Measurements from ENCODE around the gene MAPRE2. TPM values are rescaled to one million over a fixed set of nuclear protein-coding genes. Genes with fewer than 3 reads are reported as not detected.
A peak's percentile ranks its signal among the peaks of the same experiment; 100 is the strongest.
"Not testable (repeated sequence)": the region's sequence is repeated elsewhere in the genome, so short reads cannot be mapped to it uniquely, and the experiment has no call there.

The MAPRE2 gene
- total RNA-seq, 1 donor from 2014 or later, result 35.4 TPM

DNA sequence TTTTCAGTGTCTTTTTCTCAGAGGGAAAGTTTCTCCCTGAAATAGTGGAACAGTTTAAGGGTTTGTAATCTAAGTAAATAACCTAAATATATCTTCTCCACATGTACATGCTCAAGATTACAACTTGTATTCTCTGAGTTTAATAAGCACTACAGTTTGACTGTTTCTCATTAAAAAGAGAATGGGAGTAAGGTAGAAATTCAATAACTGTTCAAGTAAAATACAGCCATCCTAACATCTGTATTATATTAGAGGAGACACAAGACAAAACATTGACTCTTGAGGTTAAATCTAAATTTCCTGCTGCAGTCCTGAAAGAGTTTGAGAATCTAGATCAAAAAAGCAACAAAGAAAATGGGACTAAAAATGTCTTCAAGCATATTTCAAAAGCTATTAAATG, 126.6 kb downstream of the MAPRE2 start:
- H3K4me1 ChIP-seq, result peaks cover 4% of the 10 kb centered on the region
- intact Hi-C loops (cut with DNase I), result no loop called here
- H3K27me3 ChIP-seq, result no peaks in the 10 kb centered on the region
- no peaks in the 10 kb centered on the region for H3K36me3 ChIP-seq
- ATAC-seq (no peak), DNase-seq (no peak)
- H3K9me3 ChIP-seq, result no peaks in the 10 kb centered on the region
- H3K4me3 ChIP-seq, result no peak overlapping the region
- H3K27ac ChIP-seq, result no peak overlapping the region
- TF ChIP-seq, protein P1, sequence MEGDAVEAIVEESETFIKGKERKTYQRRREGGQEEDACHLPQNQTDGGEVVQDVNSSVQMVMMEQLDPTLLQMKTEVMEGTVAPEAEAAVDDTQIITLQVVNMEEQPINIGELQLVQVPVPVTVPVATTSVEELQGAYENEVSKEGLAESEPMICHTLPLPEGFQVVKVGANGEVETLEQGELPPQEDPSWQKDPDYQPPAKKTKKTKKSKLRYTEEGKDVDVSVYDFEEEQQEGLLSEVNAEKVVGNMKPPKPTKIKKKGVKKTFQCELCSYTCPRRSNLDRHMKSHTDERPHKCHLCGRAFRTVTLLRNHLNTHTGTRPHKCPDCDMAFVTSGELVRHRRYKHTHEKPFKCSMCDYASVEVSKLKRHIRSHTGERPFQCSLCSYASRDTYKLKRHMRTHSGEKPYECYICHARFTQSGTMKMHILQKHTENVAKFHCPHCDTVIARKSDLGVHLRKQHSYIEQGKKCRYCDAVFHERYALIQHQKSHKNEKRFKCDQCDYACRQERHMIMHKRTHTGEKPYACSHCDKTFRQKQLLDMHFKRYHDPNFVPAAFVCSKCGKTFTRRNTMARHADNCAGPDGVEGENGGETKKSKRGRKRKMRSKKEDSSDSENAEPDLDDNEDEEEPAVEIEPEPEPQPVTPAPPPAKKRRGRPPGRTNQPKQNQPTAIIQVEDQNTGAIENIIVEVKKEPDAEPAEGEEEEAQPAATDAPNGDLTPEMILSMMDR (IDR thresholded peaks at IDR 0.05), result no peak

- DNase-seq; H3K4me1 ChIP-seq; H3K27ac ChIP-seq; H3K27me3 ChIP-seq; H3K4me3 ChIP-seq; ATAC-seq; H3K36me3 ChIP-seq; intact Hi-C loops (cut with DNase I); H3K9me3 ChIP-seq: not testable (repeated sequence)
These were observed 129.1 kb downstream of the MAPRE2 start for GRCh38 chr18:35170323-35170722.

DNA sequence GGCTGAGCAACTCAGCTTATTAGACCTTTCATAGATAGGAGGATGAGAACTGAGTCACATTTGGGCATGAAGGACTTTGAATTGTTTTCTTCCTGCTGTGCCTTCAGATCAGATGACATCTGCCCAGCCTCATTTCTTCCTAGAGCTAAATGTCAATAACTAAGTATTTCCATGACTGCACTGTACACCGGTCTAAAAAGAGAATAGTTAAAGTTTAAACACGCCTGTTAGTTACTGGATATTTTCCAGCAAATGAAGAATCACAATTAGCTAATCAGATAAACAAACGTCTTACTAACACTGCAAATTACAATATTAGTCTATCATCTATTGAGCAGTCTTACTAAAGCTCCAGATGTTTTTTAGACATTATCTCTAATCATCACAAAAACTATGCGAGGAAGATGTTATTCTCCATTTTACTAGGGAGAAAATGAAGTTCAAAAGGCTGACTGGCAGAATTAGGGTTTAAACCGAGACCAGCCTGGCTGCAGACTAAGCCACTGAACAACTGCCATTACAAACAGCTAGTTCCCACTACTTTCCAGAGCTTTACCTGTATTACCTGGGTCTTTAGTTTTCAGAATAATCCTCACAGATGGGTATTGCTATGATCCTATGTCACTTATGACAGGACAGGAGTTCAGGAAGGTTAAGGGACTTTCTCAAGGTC, 130.2 kb downstream of the MAPRE2 start:
- Histone ChIP-seq H3K4me3 (no peak overlapping the region), H3K9me3 (no peaks in the 10 kb centered on the region), H3K27ac (no peak overlapping the region), H3K27me3 (no peaks in the 10 kb centered on the region), H3K4me1 (peaks cover 4% of the 10 kb centered on the region), H3K36me3 (no peaks in the 10 kb centered on the region)
- intact Hi-C loops (cut with DNase I), result no loop called here
- ATAC-seq (no peak), DNase-seq (no peak)
- TF ChIP-seq, protein P1 (IDR thresholded peaks at IDR 0.05), result no peak

GRCh38 chr18:35172009-35172408, 130.8 kb downstream of the MAPRE2 start:
- Histone ChIP-seq H3K9me3 (no peaks in the 10 kb centered on the region), H3K36me3 (no peaks in the 10 kb centered on the region), H3K27ac (no peak overlapping the region), H3K27me3 (no peaks in the 10 kb centered on the region), H3K4me3 (no peak overlapping the region), H3K4me1 (peaks cover 4% of the 10 kb centered on the region)
- peak; percentile 65 for ATAC-seq
- no peak for DNase-seq
- TF ChIP-seq, protein P1 (IDR thresholded peaks at IDR 0.05), result no peak
- intact Hi-C loops (cut with DNase I), result no loop called here

DNA sequence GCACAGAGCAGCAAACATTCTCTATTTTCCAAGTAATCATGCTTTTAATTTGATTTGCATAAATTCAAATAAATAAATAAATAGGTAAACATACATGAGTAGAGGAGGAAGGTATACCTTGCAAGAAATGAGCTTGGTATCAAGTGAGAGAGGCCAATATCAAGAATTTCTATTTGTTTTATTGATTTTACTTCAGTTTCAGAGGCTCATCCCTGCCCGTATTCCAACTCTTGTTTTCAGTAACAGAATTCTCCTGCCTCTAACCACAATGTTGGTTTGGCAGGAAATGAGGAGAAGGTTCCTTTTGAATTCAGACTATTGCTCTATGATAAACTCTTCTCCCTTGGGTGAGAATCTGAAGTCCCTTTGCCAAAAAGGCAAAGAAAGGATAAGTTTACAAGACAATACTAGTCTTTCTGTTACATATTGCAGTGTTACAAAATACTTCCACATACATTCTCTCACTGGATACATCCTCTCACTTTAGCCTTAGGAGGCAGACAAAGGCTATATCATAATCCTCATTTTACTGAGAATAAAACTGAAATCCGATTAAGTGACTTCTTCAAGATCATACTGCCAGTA, 131.3 kb downstream of the MAPRE2 start:
- no peak overlapping the region for H3K27ac ChIP-seq
- H3K27me3 ChIP-seq, result no peaks in the 10 kb centered on the region
- DNase-seq (no peak), ATAC-seq (no peak)
- H3K4me3 ChIP-seq, result no peak overlapping the region
- H3K9me3 ChIP-seq, result no peaks in the 10 kb centered on the region
- TF ChIP-seq, protein P1 (IDR thresholded peaks at IDR 0.05), result no peak
- H3K4me1 ChIP-seq, result peaks cover 4% of the 10 kb centered on the region
- intact Hi-C loops (cut with DNase I), result no loop called here
- no peaks in the 10 kb centered on the region for H3K36me3 ChIP-seq

GRCh38 chr18:35174093-35174731, 133.0 kb downstream of the MAPRE2 start:
- no peaks in the 10 kb centered on the region for H3K27me3 ChIP-seq
- no peak overlapping the region for H3K27ac ChIP-seq
- no peaks in the 10 kb centered on the region for H3K9me3 ChIP-seq
- intact Hi-C loops (cut with DNase I), result no loop called here
- peaks cover 4% of the 10 kb centered on the region for H3K4me1 ChIP-seq
- ATAC-seq, result no peak
- DNase-seq, result no peak
- H3K4me3 ChIP-seq, result no peak overlapping the region
- no peaks in the 10 kb centered on the region for H3K36me3 ChIP-seq
- TF ChIP-seq, protein P1 (IDR thresholded peaks at IDR 0.05), result no peak

Data from upper lobe of right lung (tissue), 1 donor.